IMR-90 (cell line): ENCODE measurements around the gene BEND3. TPM values are rescaled to one million over a fixed set of nuclear protein-coding genes. Genes with fewer than 3 reads are reported as not detected.

ENCODE experiments used
- ATAC-seq: fragments of 200-7000 bp; cut with Tn5 transposase; 2 replicates; pipeline ENCODE4 v1.9.1; 2020; ENCODE audit warnings: low read depth, mild to moderate bottlenecking, moderate library complexity
- BruUV-seq: library from RNA; stranded (reverse); fragments of 400-500 nt; replicated peaks from 2 replicates; lab custom pipeline; 2021; lab: Mats Ljungman, UMichigan
- CTCF ChIA-PET: fragments of 300-600 bp; formaldehyde crosslinking; extraction: SDS; loops from one replicate; lab custom pipeline; 2021; ENCODE audit warnings: antibody characterized with exemption; lab: Yijun Ruan, JAX
- POLR2A ChIA-PET: fragments of 300-600 bp; sonication (Branson Sonifier 250); formaldehyde crosslinking; loops from one replicate; lab custom pipeline; 2022; ENCODE audit warnings: antibody characterized with exemption; ENCODE audit not compliant: unreplicated experiment; lab: Charles Lee
- DNase-seq: peaks from one replicate; pipeline ENCODE4 v3.0.0; 2013
- H2AFZ ChIP-seq: replicated peaks from 2 replicates; pipeline ENCODE3; 2013; ENCODE audit warnings: low read length, mild to moderate bottlenecking; ENCODE audit not compliant: poor library complexity
- H2AK5ac ChIP-seq: 2 replicates; pipeline ENCODE4 v1.6.1; 2013; ENCODE audit warnings: low read depth, low read length, inconsistent platforms
- H2AK9ac ChIP-seq: replicated peaks from 2 replicates; pipeline ENCODE3; 2013; ENCODE audit warnings: mild to moderate bottlenecking, low read depth, low read length, moderate library complexity; ENCODE audit not compliant: poor library complexity
- H2BK120ac ChIP-seq: 2 replicates; pipeline ENCODE4 v1.6.1; 2013; ENCODE audit warnings: low read depth, low read length, inconsistent platforms
- H2BK15ac ChIP-seq: 3 replicates; pipeline ENCODE4 v1.6.1; 2013; ENCODE audit warnings: low read depth, low read length, inconsistent platforms
- H2BK20ac ChIP-seq: 2 replicates; pipeline ENCODE4 v1.6.1; 2013; ENCODE audit warnings: low read depth, mild to moderate bottlenecking, inconsistent platforms, low read length, moderate library complexity
- H2BK5ac ChIP-seq: 2 replicates; pipeline ENCODE4 v1.6.1; 2013; ENCODE audit warnings: mild to moderate bottlenecking, low read depth, low read length, inconsistent platforms; ENCODE audit not compliant: poor library complexity, severe bottlenecking
- H3K14ac ChIP-seq: replicated peaks from 2 replicates; pipeline ENCODE4 v1.6.1; 2013; ENCODE audit warnings: low read depth, low read length, inconsistent platforms
- H3K18ac ChIP-seq: 2 replicates; pipeline ENCODE4 v1.6.1; 2013; ENCODE audit warnings: low read depth, low read length, control low read depth
- H3K23ac ChIP-seq: 2 replicates; pipeline ENCODE4 v1.6.1; 2013; ENCODE audit warnings: low read depth, low read length, inconsistent platforms
- H3K27ac ChIP-seq: 2 replicates; pipeline ENCODE4 v1.5.1; 2013; ENCODE audit warnings: mild to moderate bottlenecking, control low read depth, low read length; ENCODE audit not compliant: insufficient read depth
- H3K27me3 ChIP-seq: 2 replicates; pipeline ENCODE4 v1.6.1; 2013; ENCODE audit warnings: low read length; ENCODE audit not compliant: control insufficient read depth, insufficient read depth
- H3K36me3 ChIP-seq: 2 replicates; pipeline ENCODE4 v1.6.1; 2013; ENCODE audit warnings: low read length, mixed read lengths; ENCODE audit not compliant: control insufficient read depth, insufficient read depth
- H3K4ac ChIP-seq: 2 replicates; pipeline ENCODE4 v1.6.1; 2013; ENCODE audit warnings: low read depth, low read length, inconsistent platforms
- H3K4me1 ChIP-seq: 2 replicates; pipeline ENCODE4 v1.6.1; 2013; ENCODE audit warnings: low read length, mixed read lengths; ENCODE audit not compliant: control insufficient read depth, insufficient read depth
- H3K4me2 ChIP-seq: 2 replicates; pipeline ENCODE4 v1.6.1; 2013; ENCODE audit warnings: low read depth, mild to moderate bottlenecking, control low read depth, low read length, moderate library complexity
- H3K4me3 ChIP-seq: 2 replicates; pipeline ENCODE4 v1.5.1; 2013; ENCODE audit warnings: low read depth, mild to moderate bottlenecking, control low read depth, low read length, moderate library complexity; ENCODE audit not compliant: insufficient read depth
- H3K56ac ChIP-seq: 2 replicates; pipeline ENCODE4 v1.6.1; 2013; ENCODE audit warnings: low read length, inconsistent platforms; ENCODE audit not compliant: insufficient read depth; ENCODE audit errors: extremely low read depth
- H3K79me1 ChIP-seq, 2 experiments: 2 replicates each; pipeline ENCODE4 v1.6.1; 2013; ENCODE audit warnings: low read length in 2 of 2, inconsistent platforms in 1 of 2, low read depth in 1 of 2
- H3K9ac ChIP-seq: 2 replicates; pipeline ENCODE4 v1.6.1; 2013; ENCODE audit warnings: low read depth, low read length, control low read depth
- H3K9me1 ChIP-seq: 2 replicates; pipeline ENCODE4 v1.6.1; 2013; ENCODE audit warnings: low read length, inconsistent platforms; ENCODE audit not compliant: insufficient read depth
- H3K9me3 ChIP-seq: 2 replicates; pipeline ENCODE4 v1.6.1; 2013; ENCODE audit warnings: low read length; ENCODE audit not compliant: control insufficient read depth, insufficient read depth
- H4K20me1 ChIP-seq: 2 replicates; pipeline ENCODE4 v1.6.1; 2013; ENCODE audit warnings: low read length, inconsistent platforms; ENCODE audit not compliant: insufficient read depth
- H4K5ac ChIP-seq: 2 replicates; pipeline ENCODE4 v1.6.1; 2013; ENCODE audit warnings: mild to moderate bottlenecking, low read depth, low read length, control low read depth
- H4K8ac ChIP-seq, 2 experiments: 2 replicates each; pipeline ENCODE4 v1.6.1; 2013; ENCODE audit warnings: low read depth in 2 of 2, low read length in 2 of 2, control low read depth in 1 of 2, inconsistent platforms in 1 of 2
- H4K91ac ChIP-seq: 2 replicates; pipeline ENCODE4 v1.6.1; 2013; ENCODE audit warnings: low read depth, low read length, inconsistent platforms; ENCODE audit not compliant: insufficient read depth
- MAZ ChIP-seq: IDR thresholded peaks from 2 replicates; pipeline ENCODE4 v1.6.1; 2012; ENCODE audit warnings: low read depth, mild to moderate bottlenecking, low read length, improper control_type of control experiment, moderate library complexity, borderline replicate concordance
- MXI1 ChIP-seq: IDR thresholded peaks from 2 replicates; pipeline ENCODE4 v1.6.1; 2012; ENCODE audit warnings: low read depth, mild to moderate bottlenecking, low read length, moderate library complexity, borderline replicate concordance
- RFX5 ChIP-seq: IDR thresholded peaks from 2 replicates; pipeline ENCODE4 v1.8.0; 2012; ENCODE audit warnings: low read depth, mild to moderate bottlenecking, low read length, moderate library complexity
- WGBS, 2 experiments: methylation state at CpG; one replicate each; pipeline versions ENCODE4 v1.1.5 to v1.1.7; 2013; ENCODE audit warnings: missing lambda C conversion rate in 2 of 2; ENCODE audit not compliant: insufficient read length in 1 of 2; ENCODE audit errors: extremely low coverage in 2 of 2; 5-methylcytosine and 5-hydroxymethylcytosine counted together
- dilution Hi-C: fragments of 300-500 bp; cut with HindIII; formaldehyde crosslinking; loops from one replicate; pipeline ENCODE4 v1.14.3; 2018; ENCODE audit warnings: low sequenced_read_pairs; ENCODE audit not compliant: unreplicated experiment
- in situ Hi-C: fragments of 300-500 bp; cut with MboI; formaldehyde crosslinking; loops from 3 replicates; pipeline ENCODE4 v1.14.3; 2019; ENCODE audit warnings: low sequenced_read_pairs, inconsistent platforms, mixed read lengths
- intact Hi-C: fragments of 100-400 bp; cut with micrococcal nuclease; formaldehyde crosslinking; loops from 2 replicates; pipeline ENCODE4 v1.10.0; 2022
- polyA plus RNA-seq, 3 experiments: library from polyadenylated mRNA; depleted of rRNA; stranded (reverse); fragments of >200 nt; gene quantifications; 2 replicates each; pipeline ENCODE4 v1.2.3, GENCODE V29; 2012; ENCODE audit warnings: low replicate concordance in 1 of 3
- total RNA-seq: library from RNA; depleted of rRNA; stranded (reverse); fragments of >200 nt; gene quantifications from 2 replicates; pipeline ENCODE4 v1.2.3, GENCODE V29; 2012
- TF ChIP-seq, protein P1 (sequence below): fragments of 150-350 bp; IDR thresholded peaks from 2 replicates; pipeline ENCODE4 v1.6.1; 2016; ENCODE audit warnings: low read depth, mild to moderate bottlenecking, low read length, moderate library complexity, borderline replicate concordance
- TF ChIP-seq, protein P2 (sequence below): fragments of 150-350 bp; IDR thresholded peaks from 2 replicates; pipeline ENCODE4 v1.6.1; 2017; ENCODE audit warnings: mild to moderate bottlenecking, antibody characterized with exemption, low read length, low read depth

The BEND3 gene
- total and polyA plus RNA-seq, 2 of the 4 experiments (the other 2 are of a cell fraction): 1.2 to 1.8 TPM

DNA sequence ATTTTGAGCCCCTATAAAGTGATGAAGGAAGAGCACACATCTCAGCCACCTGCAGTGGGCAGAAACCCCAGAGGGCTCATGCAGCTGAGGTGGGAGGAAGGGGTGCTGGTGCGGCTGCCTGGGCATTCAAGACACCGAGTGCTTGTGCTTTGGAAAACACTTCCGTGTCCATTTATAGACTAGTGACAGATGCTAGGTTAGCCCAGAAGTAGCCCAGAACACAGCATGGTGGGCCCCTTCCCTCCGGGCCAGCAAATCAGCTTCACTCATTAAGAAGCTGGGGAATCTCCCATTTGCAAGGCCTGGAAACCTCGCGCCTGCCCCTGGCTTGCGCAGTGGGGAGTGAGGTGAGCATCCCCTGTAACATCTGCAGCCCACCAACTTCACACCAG is 12.9 kb downstream of the BEND3 start:
- no TSS peak for BruUV-seq
- no peak overlapping the region for H2AFZ ChIP-seq
- H4K20me1 ChIP-seq: no peaks in the 10 kb centered on the region
- 100% methylated on average over 1 of the region's 7 CpGs; no CpG with 5 or more reads in 1 of the 2 experiments for WGBS, 2 experiments
- no peak overlapping the region for H2BK120ac ChIP-seq
- H3K4me1 ChIP-seq: no peaks in the 10 kb centered on the region
- ChIA-PET POLR2A (no interaction called here), CTCF (no interaction called here)
- dilution Hi-C loops: no loop called here
- H3K23ac ChIP-seq: no peak overlapping the region
- H3K36me3 ChIP-seq: no peaks in the 10 kb centered on the region
- no peaks in the 10 kb centered on the region for H3K9me3 ChIP-seq
- no peak for TF ChIP-seq RFX5
- no peak for TF ChIP-seq MXI1
- TF ChIP-seq, protein P1, sequence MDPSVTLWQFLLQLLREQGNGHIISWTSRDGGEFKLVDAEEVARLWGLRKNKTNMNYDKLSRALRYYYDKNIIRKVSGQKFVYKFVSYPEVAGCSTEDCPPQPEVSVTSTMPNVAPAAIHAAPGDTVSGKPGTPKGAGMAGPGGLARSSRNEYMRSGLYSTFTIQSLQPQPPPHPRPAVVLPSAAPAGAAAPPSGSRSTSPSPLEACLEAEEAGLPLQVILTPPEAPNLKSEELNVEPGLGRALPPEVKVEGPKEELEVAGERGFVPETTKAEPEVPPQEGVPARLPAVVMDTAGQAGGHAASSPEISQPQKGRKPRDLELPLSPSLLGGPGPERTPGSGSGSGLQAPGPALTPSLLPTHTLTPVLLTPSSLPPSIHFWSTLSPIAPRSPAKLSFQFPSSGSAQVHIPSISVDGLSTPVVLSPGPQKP: no peak
- TF ChIP-seq, protein P2, sequence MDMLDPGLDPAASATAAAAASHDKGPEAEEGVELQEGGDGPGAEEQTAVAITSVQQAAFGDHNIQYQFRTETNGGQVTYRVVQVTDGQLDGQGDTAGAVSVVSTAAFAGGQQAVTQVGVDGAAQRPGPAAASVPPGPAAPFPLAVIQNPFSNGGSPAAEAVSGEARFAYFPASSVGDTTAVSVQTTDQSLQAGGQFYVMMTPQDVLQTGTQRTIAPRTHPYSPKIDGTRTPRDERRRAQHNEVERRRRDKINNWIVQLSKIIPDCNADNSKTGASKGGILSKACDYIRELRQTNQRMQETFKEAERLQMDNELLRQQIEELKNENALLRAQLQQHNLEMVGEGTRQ: no peak
- TF ChIP-seq MAZ: no peak
- no peak overlapping the region for H4K5ac ChIP-seq
- ATAC-seq (no peak), DNase-seq (no peak)
- H3K14ac ChIP-seq: no peak overlapping the region
- no peak overlapping the region for H3K4ac ChIP-seq
- H2BK15ac ChIP-seq: no peak overlapping the region
- no peak overlapping the region for H3K27ac ChIP-seq
- H2BK20ac ChIP-seq: no peak overlapping the region
- intact Hi-C loops: no loop called here
- H3K4me3 ChIP-seq: no peak overlapping the region
- no peak overlapping the region for H3K9ac ChIP-seq
- H2BK5ac ChIP-seq: no peak overlapping the region
- H3K18ac ChIP-seq: no peak overlapping the region
- H2AK5ac ChIP-seq: no peak overlapping the region
- no peak overlapping the region for H3K4me2 ChIP-seq
- no peak overlapping the region for H3K56ac ChIP-seq
- H3K9me1 ChIP-seq: 0 out of 2 replicates have a peak, but pooled peaks cover 4% of the 10 kb centered on the region
- in situ Hi-C loops: no loop called here
- H4K8ac ChIP-seq: no peak overlapping the region
- no peak overlapping the region for H4K91ac ChIP-seq
- H2AK9ac ChIP-seq: no peak overlapping the region
- no peaks in the 10 kb centered on the region for H3K79me1 ChIP-seq
- H3K27me3 ChIP-seq: no peaks in the 10 kb centered on the region
